Left renal pelvis (tissue), 4 donors: ENCODE measurements around the gene PATJ. TPM values are rescaled to one million over a fixed set of nuclear protein-coding genes. Genes with fewer than 3 reads are reported as not detected.

ENCODE experiments used
- DNase-seq, 4 donors: peaks; one replicate each; pipeline ENCODE4 v3.0.0-alpha.2; 2013; ENCODE audit warnings: low read depth in 4 of 4, low spot score in 3 of 4
- polyA plus RNA-seq, 4 donors: library from polyadenylated mRNA; unstranded; fragments of 120-200 nt; gene quantifications; one replicate each; pipeline ENCODE4 v1.2.1, GENCODE V29; 2013; ENCODE audit not compliant: insufficient read length in 4 of 4

Gene PATJ
- polyA plus RNA-seq, 4 donors = 7.1 to 51.2 (median 45.7) TPM

GRCh38 chr1:62071695-62072094, 329.4 kb downstream of the PATJ start:
- DNase-seq = no peak

- DNase-seq = peak in 1 of 4 donors; percentile 22
Measured at GRCh38 chr1:62076286-62076685, 334.0 kb downstream of the PATJ start.

- no peak for DNase-seq
Measured at GRCh38 chr1:62077821-62078220, 335.5 kb downstream of the PATJ start.

GRCh38 chr1:62082456-62083363, 340.4 kb downstream of the PATJ start:
- no peak for DNase-seq

- no peak for DNase-seq
Measured at GRCh38 chr1:62084310-62084890, 342.1 kb downstream of the PATJ start.

- DNase-seq = no peak
Measured at GRCh38 chr1:62088439-62088838, 346.2 kb downstream of the PATJ start.

- no peak for DNase-seq
Measured at GRCh38 chr1:62089570-62089969, 347.3 kb downstream of the PATJ start.

GRCh38 chr1:62090016-62090415, 347.7 kb downstream of the PATJ start:
- DNase-seq = no peak

GRCh38 chr1:62092110-62092509, 349.8 kb downstream of the PATJ start:
- DNase-seq = no peak

- DNase-seq = no peak
Measured at GRCh38 chr1:62093261-62093660, 351.0 kb downstream of the PATJ start.

- DNase-seq = no peak
Measured at GRCh38 chr1:62097464-62097863, 355.2 kb downstream of the PATJ start.

- no peak for DNase-seq
Measured at GRCh38 chr1:62100442-62100841, 358.2 kb downstream of the PATJ start.

GRCh38 chr1:62103846-62104245, 361.6 kb downstream of the PATJ start:
- DNase-seq = no peak

GRCh38 chr1:62107923-62108322, 365.6 kb downstream of the PATJ start:
- DNase-seq = no peak

- DNase-seq = no peak
Measured at GRCh38 chr1:62109124-62109523, 366.8 kb downstream of the PATJ start.

- DNase-seq = no peak
Measured at GRCh38 chr1:62110198-62110817, 368.0 kb downstream of the PATJ start.

- no peak for DNase-seq
Measured at GRCh38 chr1:62111084-62111483, 368.8 kb downstream of the PATJ start.

GRCh38 chr1:62113507-62113906, 371.2 kb downstream of the PATJ start:
- no peak for DNase-seq

GRCh38 chr1:62117018-62117750, 374.9 kb downstream of the PATJ start:
- no peak for DNase-seq

GRCh38 chr1:62126579-62127290, 384.5 kb downstream of the PATJ start:
- no peak for DNase-seq
